ENCODE measurements around the gene MC5R.

Gene MC5R

DNA sequence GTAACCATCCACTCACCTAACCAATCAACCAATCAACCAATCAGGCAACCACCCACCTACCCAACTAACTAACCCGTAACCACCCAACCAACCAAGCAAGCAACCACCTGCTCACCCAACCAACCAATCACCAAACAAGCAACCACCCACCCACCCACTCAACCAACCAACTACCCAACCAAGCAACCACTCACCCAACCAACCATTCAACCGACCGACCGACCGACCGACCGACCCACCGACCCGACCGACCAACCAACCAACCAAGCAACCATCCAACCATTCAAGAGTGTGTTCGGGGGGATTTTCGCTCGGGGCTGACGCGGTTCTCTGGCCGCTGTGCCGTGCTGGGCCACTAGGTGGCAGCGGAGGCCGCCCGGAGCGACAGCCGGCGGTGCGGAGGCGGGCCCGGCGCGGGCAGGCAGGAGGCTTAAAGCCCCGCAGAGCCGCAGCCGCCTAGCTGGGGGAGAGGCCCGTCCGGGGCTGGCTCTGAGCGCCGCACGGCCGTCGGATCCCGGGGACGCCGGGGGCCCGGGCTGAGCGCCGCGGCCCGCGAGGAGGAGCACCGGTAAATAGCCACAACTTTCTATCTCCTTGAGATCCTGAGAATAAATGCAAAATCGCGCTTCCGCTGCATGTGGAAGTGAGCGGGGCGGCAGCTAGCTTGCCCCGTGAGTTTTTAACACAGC lies at the start of gene MC5R:
Gene MC5R (plus strand): TSS at position 443 of the 689 bp plus-strand sequence. CDS start 1,617 bp downstream, outside the sequence.
- peak; percentile 72 for DNase-seq (ENCODE audit: low spot score)
- Mint-ChIP-seq H3K27ac (no peak within 1 kb of the TSS), H3K36me3 (ENCODE audit: low read depth) (no peaks in the 10 kb centered on the region), H3K4me3 (peak within 1 kb of the TSS; percentile 53), H3K4me1 (ENCODE audit: low read depth) (peaks cover 4% of the 10 kb centered on the region), H3K9me3 (no peaks in the 10 kb centered on the region), H3K27me3 (ENCODE audit: low read depth) (peaks cover 19% of the 10 kb centered on the region)

DNA sequence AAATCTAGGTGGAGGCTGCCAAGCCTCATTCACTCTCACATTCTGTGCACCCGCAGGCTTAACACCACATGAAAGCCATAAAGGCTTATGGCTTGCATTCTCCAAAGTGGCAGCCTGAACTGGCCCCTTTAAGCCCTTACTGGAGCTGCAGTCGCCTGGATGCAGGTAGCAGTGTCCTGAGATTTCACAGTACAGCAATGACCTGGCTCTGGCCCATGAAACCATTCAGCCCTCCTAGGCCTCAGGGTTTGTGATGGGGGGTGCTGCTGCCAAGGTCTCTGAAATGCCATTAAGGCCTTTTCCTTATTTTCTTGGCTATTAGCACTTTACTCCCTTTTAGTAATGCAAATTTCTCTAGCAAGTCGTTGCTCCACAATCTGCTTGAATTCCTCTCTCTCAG lies 48.9 kb upstream of the MC5R start:
- no peak for DNase-seq (ENCODE audit: low spot score)
- no peaks in the 10 kb centered on the region for H3K36me3 Mint-ChIP-seq (ENCODE audit: low read depth)
- no peaks in the 10 kb centered on the region for H3K4me1 Mint-ChIP-seq (ENCODE audit: low read depth)
- H3K4me3 Mint-ChIP-seq: no peak overlapping the region
- H3K27ac Mint-ChIP-seq: no peak overlapping the region
- no peaks in the 10 kb centered on the region for H3K9me3 Mint-ChIP-seq
- H3K27me3 Mint-ChIP-seq (ENCODE audit: low read depth): peaks cover 24% of the 10 kb centered on the region

DNA sequence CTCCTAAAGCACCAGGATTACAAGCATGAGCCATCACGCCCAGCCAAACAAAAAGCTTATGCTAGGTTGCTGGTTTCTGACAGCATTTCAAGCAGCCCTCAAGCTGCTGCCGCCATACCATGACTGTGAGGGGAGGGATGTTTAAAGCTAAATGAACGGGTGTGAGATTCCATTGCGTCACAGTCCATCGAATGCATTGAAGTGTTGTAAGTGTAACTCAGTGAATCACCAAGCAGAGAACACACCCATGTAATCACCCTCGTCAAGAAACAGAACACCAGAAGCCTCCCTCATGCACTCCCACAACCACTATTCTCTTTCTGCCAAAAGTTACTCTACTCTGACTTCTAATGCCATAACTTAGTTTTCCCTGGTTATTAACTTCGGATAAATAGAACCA lies 32.8 kb upstream of the MC5R start:
- H3K4me3 Mint-ChIP-seq: no peak overlapping the region
- peaks cover 3% of the 10 kb centered on the region for H3K9me3 Mint-ChIP-seq

DNA sequence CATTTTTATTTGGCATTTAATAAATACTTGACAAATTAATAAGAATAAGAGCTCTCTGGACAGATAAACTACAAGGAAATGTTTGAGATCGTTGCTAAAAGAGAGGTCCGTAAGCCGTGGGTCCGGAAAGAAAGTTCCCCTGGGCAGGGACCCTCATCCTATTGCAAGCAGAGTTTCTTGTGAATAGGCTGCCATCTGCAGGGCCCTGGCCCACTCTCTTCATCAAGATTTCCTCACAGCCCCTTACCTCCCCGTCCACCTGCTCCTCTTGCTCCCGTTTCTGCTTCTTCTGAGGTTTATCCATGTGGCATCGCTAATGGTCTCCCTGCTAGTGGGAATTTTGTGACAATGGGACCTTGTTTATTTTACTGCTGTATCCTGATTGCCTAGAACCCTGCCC lies 30.1 kb upstream of the MC5R start:
- H3K27ac Mint-ChIP-seq: no peak overlapping the region
- H3K4me3 Mint-ChIP-seq: no peak overlapping the region
- DNase-seq (ENCODE audit: low spot score): no peak
- no peaks in the 10 kb centered on the region for H3K9me3 Mint-ChIP-seq
- H3K27me3 Mint-ChIP-seq (ENCODE audit: low read depth): peaks cover 16% of the 10 kb centered on the region
- H3K4me1 Mint-ChIP-seq (ENCODE audit: low read depth): no peaks in the 10 kb centered on the region
- H3K36me3 Mint-ChIP-seq (ENCODE audit: low read depth): no peaks in the 10 kb centered on the region

More for the DNA sequence above, 32.8 kb upstream of the MC5R start:
- H3K27ac Mint-ChIP-seq: no peak overlapping the region
- H3K36me3 Mint-ChIP-seq (ENCODE audit: low read depth): no peaks in the 10 kb centered on the region
- H3K4me1 Mint-ChIP-seq (ENCODE audit: low read depth): no peaks in the 10 kb centered on the region
- peaks cover 13% of the 10 kb centered on the region for H3K27me3 Mint-ChIP-seq (ENCODE audit: low read depth)
- no peak for DNase-seq (ENCODE audit: low spot score)

DNA sequence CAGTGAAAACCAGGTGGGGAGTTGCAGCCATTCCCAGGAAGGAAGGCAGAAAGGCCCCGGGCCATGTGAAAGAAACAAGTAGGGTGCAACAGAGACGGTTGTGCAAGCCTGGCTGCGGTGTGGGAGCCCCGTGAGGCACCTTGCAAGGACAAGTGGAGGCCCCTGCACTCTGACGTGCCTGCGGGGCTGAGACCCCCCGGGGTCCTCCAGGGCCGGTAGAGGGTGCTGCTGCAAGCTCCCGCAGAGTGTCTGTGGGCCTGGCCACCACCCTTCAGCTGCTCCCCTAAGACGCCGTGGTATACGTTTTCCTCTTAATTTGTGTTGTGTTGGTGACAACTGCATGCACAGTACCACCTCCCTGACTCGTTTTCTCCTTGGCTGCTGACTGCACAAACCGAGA lies 27.4 kb upstream of the MC5R start:
- no peaks in the 10 kb centered on the region for H3K36me3 Mint-ChIP-seq (ENCODE audit: low read depth)
- peaks cover 28% of the 10 kb centered on the region for H3K27me3 Mint-ChIP-seq (ENCODE audit: low read depth)
- no peaks in the 10 kb centered on the region for H3K9me3 Mint-ChIP-seq
- no peak overlapping the region for H3K4me3 Mint-ChIP-seq
- H3K27ac Mint-ChIP-seq: no peak overlapping the region
- DNase-seq (ENCODE audit: low spot score): no peak
- peaks cover 3% of the 10 kb centered on the region for H3K4me1 Mint-ChIP-seq (ENCODE audit: low read depth)

DNA sequence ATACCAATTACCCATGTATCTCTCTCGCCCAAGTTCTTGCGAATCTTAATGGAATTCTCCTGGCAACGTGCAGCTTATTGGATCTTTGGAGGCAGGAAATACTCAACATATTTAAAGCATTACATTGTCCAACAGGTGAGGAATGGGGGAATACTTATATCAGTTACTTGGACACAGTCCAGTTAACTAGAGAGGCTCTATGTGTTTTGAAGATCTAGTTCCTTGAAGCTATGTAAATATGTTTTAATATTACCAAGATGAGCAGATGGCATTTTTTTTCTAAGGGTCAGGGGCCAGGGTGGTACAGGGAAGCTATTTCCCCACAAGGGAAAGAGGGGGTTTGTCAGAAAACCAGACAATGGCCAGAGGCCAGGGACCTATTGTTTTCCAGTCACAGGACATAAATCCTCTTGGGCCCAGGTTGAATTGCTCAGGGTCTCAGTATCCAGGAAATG lies 26.8 kb upstream of the MC5R start:
- no peak for DNase-seq (ENCODE audit: low spot score)
- H3K4me1 Mint-ChIP-seq (ENCODE audit: low read depth): peaks cover 3% of the 10 kb centered on the region
- H3K4me3 Mint-ChIP-seq: no peak overlapping the region
- no peak overlapping the region for H3K27ac Mint-ChIP-seq
- no peaks in the 10 kb centered on the region for H3K36me3 Mint-ChIP-seq (ENCODE audit: low read depth)
- no peaks in the 10 kb centered on the region for H3K9me3 Mint-ChIP-seq
- H3K27me3 Mint-ChIP-seq (ENCODE audit: low read depth): peaks cover 30% of the 10 kb centered on the region

DNA sequence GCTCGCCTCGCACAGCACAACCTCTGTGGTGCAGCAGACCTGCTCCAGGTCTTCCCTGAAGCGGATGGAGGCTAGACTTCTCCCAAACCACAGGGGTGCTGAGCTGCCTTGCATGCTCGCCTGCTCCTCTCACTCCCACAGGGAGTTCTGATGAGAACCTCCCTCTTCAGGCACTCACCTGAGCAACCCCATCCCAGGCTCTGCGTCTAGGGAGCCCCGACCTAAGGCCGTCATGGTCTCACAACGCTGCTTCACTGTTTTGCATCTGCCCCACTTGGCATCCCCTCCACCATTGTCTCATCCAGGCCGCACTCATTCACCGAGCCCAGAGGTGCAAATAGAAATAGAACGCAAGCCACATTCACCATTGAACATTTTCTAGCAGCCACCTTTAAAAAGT lies 24.6 kb upstream of the MC5R start:
- Mint-ChIP-seq H3K27me3 (ENCODE audit: low read depth) (peaks cover 44% of the 10 kb centered on the region), H3K36me3 (ENCODE audit: low read depth) (no peaks in the 10 kb centered on the region), H3K4me3 (no peak overlapping the region), H3K4me1 (ENCODE audit: low read depth) (peaks cover 3% of the 10 kb centered on the region), H3K9me3 (no peaks in the 10 kb centered on the region), H3K27ac (no peak overlapping the region)
- DNase-seq (ENCODE audit: low spot score): no peak

DNA sequence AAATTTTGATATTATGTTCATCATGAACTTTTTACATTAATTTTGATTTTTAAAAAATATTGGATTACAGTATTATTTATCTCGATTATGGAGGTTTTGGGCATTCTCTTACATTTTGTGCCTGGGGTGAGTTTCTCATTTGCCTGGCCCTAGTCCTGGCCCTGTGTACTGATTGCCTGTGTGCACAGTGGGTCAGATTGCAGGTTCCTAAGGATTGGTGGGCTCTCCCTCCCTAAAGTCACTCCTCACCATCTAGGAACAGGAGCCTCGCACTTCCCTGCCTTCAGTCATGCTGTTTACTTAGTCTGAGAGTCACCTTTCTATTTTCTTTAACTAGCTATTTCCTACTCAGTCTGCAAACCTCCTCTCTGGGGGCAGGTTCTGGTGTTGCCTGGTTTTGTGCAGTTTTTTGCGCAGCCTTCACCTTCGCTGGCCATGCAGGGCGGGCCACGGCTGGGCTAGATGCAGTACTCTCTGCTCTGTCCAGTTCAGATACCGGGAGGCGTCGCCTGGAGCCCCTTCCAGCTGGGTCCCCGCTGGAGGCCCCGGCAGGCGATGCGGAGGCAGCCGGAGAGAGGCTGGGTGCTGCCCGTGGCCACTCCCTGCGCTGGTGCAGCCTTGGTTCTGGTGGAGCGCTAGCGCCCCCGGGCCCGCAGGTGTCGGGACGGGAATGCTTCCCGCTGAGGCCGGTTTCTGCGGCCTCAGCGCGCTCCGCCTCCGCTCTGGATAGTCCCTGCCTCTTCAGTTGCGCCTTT lies 23.3 kb upstream of the MC5R start:
- no peaks in the 10 kb centered on the region for H3K9me3 Mint-ChIP-seq
- no peak overlapping the region for H3K27ac Mint-ChIP-seq
- H3K4me1 Mint-ChIP-seq (ENCODE audit: low read depth): peaks cover 3% of the 10 kb centered on the region
- no peaks in the 10 kb centered on the region for H3K36me3 Mint-ChIP-seq (ENCODE audit: low read depth)
- peak overlapping the region; percentile 51 for H3K4me3 Mint-ChIP-seq
- peak; percentile 40 for DNase-seq (ENCODE audit: low spot score)
- peaks cover 54% of the 10 kb centered on the region for H3K27me3 Mint-ChIP-seq (ENCODE audit: low read depth)

DNA sequence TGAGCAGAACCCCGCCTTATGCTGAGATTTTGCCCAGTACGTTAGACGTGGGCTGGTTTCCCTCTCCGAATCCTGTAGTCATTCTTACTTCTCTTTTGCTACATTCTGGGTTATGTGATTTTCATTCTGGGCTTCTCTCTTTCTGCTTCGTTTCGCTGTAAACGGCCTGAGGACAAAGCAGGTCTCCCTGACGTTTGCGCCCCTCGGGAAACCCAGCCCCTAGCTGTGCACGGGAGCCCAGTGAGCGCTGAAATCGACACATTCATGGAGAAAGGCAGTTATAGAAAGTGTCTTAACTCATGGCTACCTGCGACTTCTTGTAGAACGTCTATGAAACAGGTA lies 22.7 kb upstream of the MC5R start:
- no peak overlapping the region for H3K27ac Mint-ChIP-seq
- no peaks in the 10 kb centered on the region for H3K36me3 Mint-ChIP-seq (ENCODE audit: low read depth)
- H3K4me3 Mint-ChIP-seq: peak overlapping the region; percentile 51
- peaks cover 56% of the 10 kb centered on the region for H3K27me3 Mint-ChIP-seq (ENCODE audit: low read depth)
- no peaks in the 10 kb centered on the region for H3K9me3 Mint-ChIP-seq
- DNase-seq (ENCODE audit: low spot score): no peak
- H3K4me1 Mint-ChIP-seq (ENCODE audit: low read depth): peaks cover 3% of the 10 kb centered on the region

DNA sequence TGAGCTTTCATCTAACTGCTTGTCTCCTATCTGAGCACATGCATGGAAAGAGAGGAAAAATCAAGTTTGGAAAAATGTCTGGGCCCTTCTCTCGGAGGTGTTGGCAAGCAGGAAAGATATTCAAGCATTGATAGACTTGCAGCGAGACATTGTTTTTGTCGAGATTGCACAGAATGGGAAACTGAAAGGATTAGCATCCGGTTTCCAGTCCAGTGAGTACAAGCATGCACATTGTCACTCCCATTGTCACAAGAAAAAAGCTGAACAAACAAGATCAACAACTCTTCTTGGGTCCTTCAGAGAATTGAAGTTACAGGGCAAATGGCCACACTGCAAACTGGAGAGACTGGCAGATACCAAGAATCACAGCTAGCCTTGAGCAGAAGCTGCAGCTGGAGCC lies 19.6 kb upstream of the MC5R start:
- H3K27me3 Mint-ChIP-seq (ENCODE audit: low read depth): peaks cover 44% of the 10 kb centered on the region
- H3K36me3 Mint-ChIP-seq (ENCODE audit: low read depth): no peaks in the 10 kb centered on the region
- no peak overlapping the region for H3K27ac Mint-ChIP-seq

DNA sequence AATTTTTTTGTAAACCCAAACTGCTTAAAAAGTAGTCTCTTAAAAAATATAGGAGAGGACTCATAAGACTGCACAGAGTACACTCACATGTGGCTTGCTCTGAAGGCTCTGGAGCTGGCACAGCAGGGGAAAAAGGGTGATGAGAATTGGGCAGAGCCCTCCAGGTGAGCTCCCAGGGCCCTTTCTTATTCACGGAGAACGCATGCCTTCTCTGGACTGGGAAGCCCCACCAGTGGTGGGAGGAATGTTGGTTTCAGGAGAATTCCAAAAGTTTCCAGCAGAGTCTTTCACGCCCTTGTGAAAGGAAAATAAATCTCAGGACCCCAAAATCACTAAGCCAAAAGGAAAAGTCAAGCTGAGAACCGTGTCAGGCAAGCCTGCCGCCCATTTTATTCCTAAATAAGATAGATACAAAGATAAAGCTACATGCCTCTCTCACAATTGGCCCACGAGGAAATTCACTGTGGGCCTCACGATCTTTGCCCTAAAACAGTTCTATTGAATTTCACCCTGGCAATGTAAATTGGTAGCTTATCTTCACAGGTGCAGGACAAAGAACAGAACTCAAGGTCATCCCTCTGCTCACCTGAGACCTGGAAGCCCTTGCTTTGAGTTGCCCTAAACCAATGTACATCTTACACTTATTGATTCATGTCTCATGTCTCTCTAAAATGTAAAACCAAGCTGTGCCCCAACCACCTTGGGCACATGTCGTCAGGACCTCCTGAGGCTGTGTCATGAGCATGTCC lies 15.5 kb upstream of the MC5R start:
- H3K4me3 Mint-ChIP-seq: no peak overlapping the region
- no peaks in the 10 kb centered on the region for H3K9me3 Mint-ChIP-seq
- H3K4me1 Mint-ChIP-seq (ENCODE audit: low read depth): peaks cover 1% of the 10 kb centered on the region
- DNase-seq (ENCODE audit: low spot score): no peak
- no peaks in the 10 kb centered on the region for H3K36me3 Mint-ChIP-seq (ENCODE audit: low read depth)
- no peak overlapping the region for H3K27ac Mint-ChIP-seq
- peaks cover 23% of the 10 kb centered on the region for H3K27me3 Mint-ChIP-seq (ENCODE audit: low read depth)

More for the DNA sequence above, 19.6 kb upstream of the MC5R start:
- DNase-seq (ENCODE audit: low spot score): no peak
- Mint-ChIP-seq H3K4me1 (ENCODE audit: low read depth) (peaks cover 3% of the 10 kb centered on the region), H3K9me3 (no peaks in the 10 kb centered on the region), H3K4me3 (no peak overlapping the region)

DNA sequence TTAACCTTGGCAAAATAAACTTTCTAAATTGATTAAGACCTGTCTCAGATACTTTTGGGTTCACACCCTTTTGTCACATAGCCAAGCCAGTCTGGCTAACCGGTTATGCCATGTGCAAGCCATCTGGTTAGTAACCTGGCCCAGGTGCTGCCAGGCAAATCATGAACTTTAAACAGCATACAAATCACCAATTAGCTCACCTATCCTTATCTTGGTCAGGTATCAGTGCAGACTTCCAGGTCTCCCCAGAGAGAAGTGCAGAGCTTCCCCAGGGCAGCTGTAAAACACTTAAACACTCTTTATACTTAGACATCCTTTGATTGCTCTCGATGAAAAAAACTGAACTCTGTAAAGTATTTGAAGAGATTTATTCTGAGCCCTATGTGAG lies 14.9 kb upstream of the MC5R start:
- H3K4me1 Mint-ChIP-seq (ENCODE audit: low read depth): peaks cover 1% of the 10 kb centered on the region
- peaks cover 22% of the 10 kb centered on the region for H3K27me3 Mint-ChIP-seq (ENCODE audit: low read depth)

DNA sequence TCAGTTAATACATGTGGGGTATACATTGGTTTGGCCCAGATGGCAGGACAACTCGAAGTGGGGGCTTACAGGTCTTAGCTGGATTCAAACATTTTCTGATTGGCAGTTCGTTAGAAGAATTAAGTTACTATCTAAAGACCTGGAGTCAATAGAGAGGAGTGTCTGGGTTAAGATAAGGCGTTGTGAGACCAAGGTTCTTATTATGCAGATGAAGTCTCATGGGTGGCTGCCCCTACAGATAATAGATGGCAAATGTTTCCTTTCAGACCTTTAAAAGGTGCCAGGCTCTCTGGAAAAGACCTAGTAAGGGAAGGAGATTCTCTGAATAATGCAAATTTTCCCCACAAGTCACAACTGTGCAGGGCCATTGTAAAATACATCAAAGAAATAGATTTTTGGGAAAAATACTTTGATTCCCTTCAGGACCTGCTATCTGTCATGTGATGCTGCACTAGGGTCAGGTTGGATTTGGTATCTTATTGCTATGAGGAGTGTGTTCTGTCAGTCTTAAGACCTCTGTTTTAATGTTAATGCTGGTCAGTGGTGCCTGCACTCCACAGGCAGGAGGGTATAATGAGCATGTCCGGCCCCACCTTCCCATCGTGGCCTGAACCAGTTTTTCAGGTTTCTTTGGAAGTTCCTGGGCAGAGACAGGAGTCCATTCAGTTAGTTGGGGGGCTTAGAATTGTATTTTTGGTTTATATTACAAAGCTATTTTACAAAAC lies 14.3 kb upstream of the MC5R start:
- no peak for DNase-seq (ENCODE audit: low spot score)
- Mint-ChIP-seq H3K27me3 (ENCODE audit: low read depth) (peaks cover 16% of the 10 kb centered on the region), H3K27ac (no peak overlapping the region), H3K36me3 (ENCODE audit: low read depth) (no peaks in the 10 kb centered on the region), H3K4me1 (ENCODE audit: low read depth) (peaks cover 1% of the 10 kb centered on the region), H3K9me3 (no peaks in the 10 kb centered on the region), H3K4me3 (no peak overlapping the region)

More for the DNA sequence above, 14.9 kb upstream of the MC5R start:
- Mint-ChIP-seq H3K36me3 (ENCODE audit: low read depth) (no peaks in the 10 kb centered on the region), H3K9me3 (no peaks in the 10 kb centered on the region), H3K27ac (no peak overlapping the region), H3K4me3 (no peak overlapping the region)
- DNase-seq (ENCODE audit: low spot score): no peak

Measured in T-helper 2 cell treated with Interferon-gamma antibody and Interleukin-4, amounts not matched to agents 5 μg/mL and 100 μg/mL, for 36 hours (primary cell).